OCI-LY1 (cell line): Measurements from ENCODE around the gene CRADD.

ENCODE experiments used
- EZH2 ChIP-seq: fragments of 200-600 bp; sonication (generic), shearing (Covaris generic); IDR thresholded peaks from 2 replicates; pipeline ENCODE4 v1.8.0; 2017; ENCODE audit warnings: borderline replicate concordance, mixed run types, mild to moderate bottlenecking, antibody characterized with exemption, low read length, moderate library complexity, mixed read lengths
- TF ChIP-seq, protein P1 (sequence below): fragments of 200-600 bp; sonication (generic), shearing (Covaris generic); IDR thresholded peaks from 2 replicates; pipeline ENCODE4 v1.5.1; 2017; ENCODE audit warnings: mild to moderate bottlenecking, antibody characterized with exemption, low read length, moderate library complexity, mixed read lengths

DNA sequence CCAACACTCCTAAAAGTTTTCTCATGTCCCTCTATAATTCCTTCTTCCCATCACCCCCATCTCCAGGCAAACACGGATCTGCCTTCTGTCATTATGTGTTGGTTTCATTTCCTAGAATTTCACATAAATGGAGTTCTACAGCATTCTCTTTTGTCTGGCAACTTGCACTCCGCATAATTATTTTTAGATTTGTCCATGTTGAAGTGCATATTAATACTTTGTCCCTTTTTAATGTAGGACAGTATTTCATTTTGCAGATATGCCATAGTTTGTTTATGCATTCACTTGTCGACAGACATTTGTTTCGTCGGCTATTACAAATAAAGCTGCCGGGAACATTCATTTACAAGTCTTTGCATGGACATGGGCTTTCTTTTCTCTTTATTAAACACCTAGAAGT lies 150.0 kb downstream of the CRADD start:
- TF ChIP-seq, protein P1, sequence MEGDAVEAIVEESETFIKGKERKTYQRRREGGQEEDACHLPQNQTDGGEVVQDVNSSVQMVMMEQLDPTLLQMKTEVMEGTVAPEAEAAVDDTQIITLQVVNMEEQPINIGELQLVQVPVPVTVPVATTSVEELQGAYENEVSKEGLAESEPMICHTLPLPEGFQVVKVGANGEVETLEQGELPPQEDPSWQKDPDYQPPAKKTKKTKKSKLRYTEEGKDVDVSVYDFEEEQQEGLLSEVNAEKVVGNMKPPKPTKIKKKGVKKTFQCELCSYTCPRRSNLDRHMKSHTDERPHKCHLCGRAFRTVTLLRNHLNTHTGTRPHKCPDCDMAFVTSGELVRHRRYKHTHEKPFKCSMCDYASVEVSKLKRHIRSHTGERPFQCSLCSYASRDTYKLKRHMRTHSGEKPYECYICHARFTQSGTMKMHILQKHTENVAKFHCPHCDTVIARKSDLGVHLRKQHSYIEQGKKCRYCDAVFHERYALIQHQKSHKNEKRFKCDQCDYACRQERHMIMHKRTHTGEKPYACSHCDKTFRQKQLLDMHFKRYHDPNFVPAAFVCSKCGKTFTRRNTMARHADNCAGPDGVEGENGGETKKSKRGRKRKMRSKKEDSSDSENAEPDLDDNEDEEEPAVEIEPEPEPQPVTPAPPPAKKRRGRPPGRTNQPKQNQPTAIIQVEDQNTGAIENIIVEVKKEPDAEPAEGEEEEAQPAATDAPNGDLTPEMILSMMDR = no peak
- TF ChIP-seq EZH2 = no peak
